Thyroid gland (tissue), 4 donors: ENCODE measurements around the gene IGSF6. TPM values are rescaled to one million over a fixed set of nuclear protein-coding genes. Genes with fewer than 3 reads are reported as not detected.
A peak's percentile ranks its signal among the peaks of the same experiment; 100 is the strongest.

Experiments used
- DNase-seq, 2 donors: peaks; one replicate each; pipeline ENCODE4 v3.0.0-alpha.2; 2019
- H3K27ac ChIP-seq, 3 donors: fragments of 200-600 bp; sonication (generic); 1 replicate in 2 of 3; 2 replicates in 1 of 3; pipeline ENCODE4 v1.5.1; 2016 to 2019; ENCODE audit warnings: mild to moderate bottlenecking in 1 of 3, moderate library complexity in 1 of 3
- H3K27me3 ChIP-seq: fragments of 200-600 bp; sonication (generic); one replicate; pipeline ENCODE4 v1.5.1; 2019
- H3K36me3 ChIP-seq, 2 donors: fragments of 200-600 bp; sonication (generic); one replicate each; pipeline ENCODE4 v1.5.1; 2016 to 2019
- H3K4me1 ChIP-seq, 2 donors: fragments of 200-600 bp; sonication (generic); one replicate each; pipeline ENCODE4 v1.5.1; 2017 to 2019
- H3K4me3 ChIP-seq, 3 donors: fragments of 200-600 bp; sonication (generic); replicated peaks in 1 of 3; 1 replicate in 2 of 3; 2 replicates in 1 of 3; pipeline ENCODE4 v1.5.1; 2016; ENCODE audit warnings: mild to moderate bottlenecking in 1 of 3
- H3K9me3 ChIP-seq: fragments of 200-600 bp; sonication (generic); one replicate; pipeline ENCODE4 v1.5.1; 2017
- CTCF ChIP-seq, 6 experiments: fragments of 200-600 bp in 3 of 6; fragments of 450-650 bp in 3 of 6; sonication (generic) in 3 of 6; IDR thresholded peaks; one replicate each; pipeline ENCODE4 v1.5.1; 2016 to 2019; ENCODE audit warnings: antibody characterized with exemption in 6 of 6, mild to moderate bottlenecking in 2 of 6, inconsistent platforms in 1 of 6, moderate library complexity in 1 of 6
- POLR2A ChIP-seq, 2 donors: fragments of 450-650 bp; IDR thresholded peaks; one replicate each; pipeline ENCODE4 v1.6.1; 2017; ENCODE audit warnings: antibody characterized with exemption in 2 of 2, mild to moderate bottlenecking in 2 of 2, moderate library complexity in 1 of 2
- WGBS, 2 donors: methylation state at CpG; one replicate each; pipeline ENCODE4 v1.1.5; 2017; 5-methylcytosine and 5-hydroxymethylcytosine counted together
- intact Hi-C: fragments of 100-400 bp; cut with DNase I; formaldehyde crosslinking; loops from one replicate; pipeline ENCODE4 v1.15.1; 2023
- total RNA-seq, 4 donors: library from RNA; depleted of rRNA; stranded (reverse); fragments of >200 nt; gene quantifications; one replicate each; pipeline ENCODE4 v1.2.3, GENCODE V29; 2016

The IGSF6 gene
- total RNA-seq, 4 donors from 2014 or later, result 0.56 to 1.4 (median 1.1) TPM

- peak overlapping the region; percentile 85 to 98 (median 95) for H3K27ac ChIP-seq
- peaks cover 7 to 30% of the 10 kb centered on the region in 2 donors for H3K4me1 ChIP-seq
- peak in 1 of 2 donors; percentile 12 for DNase-seq
- H3K27me3 ChIP-seq, result no peaks in the 10 kb centered on the region
- intact Hi-C loops, result loop anchor here (5.0 kb wide), 1 partner anchor 39 kb away; no protein-coding TSS in a partner anchor
- 1 to 2% methylated on average over 11 to 13 of the region's 13 CpGs for WGBS, 2 donors
- H3K36me3 ChIP-seq, result no peaks in the 10 kb centered on the region
- TF ChIP-seq CTCF (IDR thresholded peaks at IDR 0.05) (no peak), POLR2A (IDR thresholded peaks at IDR 0.05) (no peak)
- H3K9me3 ChIP-seq, result no peaks in the 10 kb centered on the region
- peak overlapping the region; percentile 70 to 95 (median 94) for H3K4me3 ChIP-seq
Observed at GRCh38 chr16:21598701-21599121, 53.7 kb downstream of the IGSF6 start.

GRCh38 chr16:21598206-21598605 lies 54.2 kb downstream of the IGSF6 start:
- no peak overlapping the region for H3K27ac ChIP-seq
- intact Hi-C loops, result loop anchor here (5.0 kb wide), 1 partner anchor 39 kb away; no protein-coding TSS in a partner anchor

GRCh38 chr16:21597561-21598030 lies 54.8 kb downstream of the IGSF6 start:
- Histone ChIP-seq H3K4me3 (no peak overlapping the region), H3K27ac (no peak overlapping the region), H3K4me1 (peaks cover 8 to 34% of the 10 kb centered on the region in 2 donors), H3K27me3 (no peaks in the 10 kb centered on the region), H3K36me3 (no peaks in the 10 kb centered on the region), H3K9me3 (no peaks in the 10 kb centered on the region)
- intact Hi-C loops, result loop anchor here (5.0 kb wide), 1 partner anchor 40 kb away; no protein-coding TSS in a partner anchor
- DNase-seq, result no peak
- 83 to 85% methylated on average over 2 of the region's 2 CpGs for WGBS, 2 donors
- no peak for TF ChIP-seq CTCF (IDR thresholded peaks at IDR 0.05)
- no peak for TF ChIP-seq POLR2A (IDR thresholded peaks at IDR 0.05)

More at GRCh38 chr16:21598206-21598605, 54.2 kb downstream of the IGSF6 start:
- TF ChIP-seq CTCF (IDR thresholded peaks at IDR 0.05), result no peak
- TF ChIP-seq POLR2A (IDR thresholded peaks at IDR 0.05), result no peak
- peaks cover 7 to 29% of the 10 kb centered on the region in 2 donors for H3K4me1 ChIP-seq
- H3K27me3 ChIP-seq, result no peaks in the 10 kb centered on the region
- H3K9me3 ChIP-seq, result no peaks in the 10 kb centered on the region
- DNase-seq, result no peak
- no peaks in the 10 kb centered on the region for H3K36me3 ChIP-seq
- 90 to 92% methylated on average over 12 of the region's 12 CpGs for WGBS, 2 donors
- H3K4me3 ChIP-seq, result no peak overlapping the region

- H3K36me3 ChIP-seq, result no peaks in the 10 kb centered on the region
Observed at GRCh38 chr16:21593530-21594289, 58.7 kb downstream of the IGSF6 start.

More at GRCh38 chr16:21593530-21594289, 58.7 kb downstream of the IGSF6 start:
- peak; percentile 58 to 72 for DNase-seq
- intact Hi-C loops, result no loop called here
- no peak for TF ChIP-seq CTCF (IDR thresholded peaks at IDR 0.05)
- WGBS, 2 donors, result 71 to 72% methylated on average over 7 of the region's 7 CpGs
- Histone ChIP-seq H3K27me3 (no peaks in the 10 kb centered on the region), H3K27ac (peak overlapping the region; percentile 32 to 65 (median 54)), H3K4me1 (peaks cover 24 to 28% of the 10 kb centered on the region in 2 donors), H3K4me3 (no peak overlapping the region), H3K9me3 (no peaks in the 10 kb centered on the region)
